HG02884 (cell line): ENCODE results near the gene SLC11A2.
"Not testable (repeated sequence)": the region's sequence is repeated elsewhere in the genome, so short reads cannot be mapped to it uniquely, and the experiment has no call there.

Experiments used
- ATAC-seq: cut with Tn5 transposase; IDR thresholded peaks from one replicate; pipeline ENCODE4 v1.9.1; 2021; ENCODE audit warnings: mild to moderate bottlenecking, moderate library complexity; ENCODE audit not compliant: unreplicated experiment

Gene SLC11A2

GRCh38 chr12:50951112-50951511, 75.1 kb downstream of the SLC11A2 start:
- no peak for ATAC-seq

- no peak for ATAC-seq
These were observed 76.3 kb downstream of the SLC11A2 start for GRCh38 chr12:50949801-50950302.

- ATAC-seq, result no peak
These were observed 77.4 kb downstream of the SLC11A2 start for GRCh38 chr12:50948798-50949197.

- no peak for ATAC-seq
These were observed 78.1 kb downstream of the SLC11A2 start for GRCh38 chr12:50947933-50948626.

GRCh38 chr12:50937653-50938052, 88.5 kb downstream of the SLC11A2 start:
- no peak for ATAC-seq

GRCh38 chr12:50936821-50937530, 89.2 kb downstream of the SLC11A2 start:
- ATAC-seq, result no peak

- ATAC-seq, result no peak
These were observed 91.0 kb downstream of the SLC11A2 start for GRCh38 chr12:50934981-50935807.

GRCh38 chr12:50934371-50934851, 91.8 kb downstream of the SLC11A2 start:
- ATAC-seq, result no peak

- ATAC-seq, result no peak
These were observed 92.6 kb downstream of the SLC11A2 start for GRCh38 chr12:50933459-50934124.

GRCh38 chr12:50932787-50933280, 93.3 kb downstream of the SLC11A2 start:
- ATAC-seq, result no peak

- ATAC-seq, result not testable (repeated sequence)
These were observed 95.7 kb downstream of the SLC11A2 start for GRCh38 chr12:50930477-50930876.

- no peak for ATAC-seq
These were observed 96.4 kb downstream of the SLC11A2 start for GRCh38 chr12:50929831-50930230.
